GM19467 (cell line): ENCODE results near the gene PHPT1.
"Not testable (repeated sequence)": the region's sequence is repeated elsewhere in the genome, so short reads cannot be mapped to it uniquely, and the experiment has no call there.

Experiments used
- ATAC-seq: cut with Tn5 transposase; IDR thresholded peaks from one replicate; pipeline ENCODE4 v1.9.1; 2021; ENCODE audit warnings: mild to moderate bottlenecking, moderate library complexity; ENCODE audit not compliant: unreplicated experiment

Gene PHPT1

DNA sequence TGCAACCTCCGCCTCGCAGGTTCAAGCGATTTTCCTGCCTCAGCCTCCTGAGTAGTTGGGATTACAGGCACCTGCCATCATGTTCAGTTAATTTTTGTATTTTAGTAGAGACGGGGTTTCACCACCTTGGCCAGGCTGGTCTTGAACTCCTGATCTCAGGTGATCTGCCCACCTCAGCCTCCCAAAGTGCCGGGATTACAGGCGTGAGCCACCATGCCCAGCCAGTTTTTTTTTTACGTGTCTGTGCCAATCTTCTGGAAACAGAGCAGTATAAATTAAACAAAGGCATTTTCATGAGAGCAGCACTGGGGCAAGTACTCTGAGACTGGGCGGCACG lies 33.7 kb downstream of the PHPT1 start:
- not testable (repeated sequence) for ATAC-seq

DNA sequence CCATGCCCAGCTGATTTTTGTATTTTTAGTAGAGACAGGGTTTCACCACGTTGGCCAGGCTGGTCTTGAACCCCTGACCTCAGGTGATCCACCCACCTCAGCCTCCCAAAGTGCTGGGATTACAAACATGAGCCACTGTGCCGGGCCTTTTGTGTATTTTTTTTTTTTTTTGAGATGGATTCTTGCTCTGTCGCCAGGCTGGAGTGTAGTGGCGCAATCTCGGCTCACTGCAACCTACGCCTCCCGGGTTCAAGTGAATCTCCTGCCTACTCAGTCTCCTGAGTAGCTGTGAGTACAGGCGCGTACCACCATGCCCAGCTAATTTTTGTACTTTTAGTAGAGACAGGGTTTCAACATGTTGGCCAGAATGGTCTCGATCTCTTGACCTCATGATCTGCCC lies 34.5 kb downstream of the PHPT1 start:
- not testable (repeated sequence) for ATAC-seq

- ATAC-seq, result peak; percentile 81
Observed at GRCh38 chr9:136885950-136886578, 36.9 kb downstream of the PHPT1 start, which contains the start of gene TRAF2. TRAF2 (plus strand) TSS chr9:136886516; CDS start chr9:136898741, 12,225 bp downstream.

- ATAC-seq, result peak; percentile 3
Observed at GRCh38 chr9:136886610-136887597, 37.7 kb downstream of the PHPT1 start.

GRCh38 chr9:136888454-136888853 lies 39.2 kb downstream of the PHPT1 start:
- no peak for ATAC-seq

- no peak for ATAC-seq
Observed at GRCh38 chr9:136889858-136890257, 40.6 kb downstream of the PHPT1 start.

- no peak for ATAC-seq
Observed at GRCh38 chr9:136890661-136891060, 41.5 kb downstream of the PHPT1 start.

DNA sequence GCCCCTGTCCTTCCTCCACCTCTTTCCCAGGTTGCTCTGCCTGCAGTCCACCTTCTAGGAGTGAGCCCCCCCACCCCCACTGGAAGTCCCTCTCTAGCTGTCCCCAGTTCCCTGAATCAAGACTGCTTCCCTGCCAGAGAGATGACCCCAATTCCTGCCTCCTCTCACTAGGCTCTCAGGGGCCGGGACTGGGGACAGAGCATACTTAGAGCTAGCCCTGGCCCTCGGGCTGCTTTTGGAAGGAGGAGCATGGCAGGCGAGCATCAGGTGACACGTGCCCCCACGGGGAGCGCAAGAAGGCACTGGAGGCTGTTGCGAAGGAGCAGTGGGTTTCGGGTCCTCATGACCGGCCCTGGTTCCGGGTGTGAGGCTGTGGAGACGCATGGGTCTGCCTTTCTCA lies 46.8 kb downstream of the PHPT1 start:
- no peak for ATAC-seq

- no peak for ATAC-seq
Observed at GRCh38 chr9:136898483-136899100, 49.4 kb downstream of the PHPT1 start.

- no peak for ATAC-seq
Observed at GRCh38 chr9:136899196-136899595, 50.0 kb downstream of the PHPT1 start.

GRCh38 chr9:136900556-136900955 lies 51.3 kb downstream of the PHPT1 start:
- no peak for ATAC-seq
